Thyroid gland (tissue), 4 donors: Measurements from ENCODE around the gene RHBDL3. TPM values are rescaled to one million over a fixed set of nuclear protein-coding genes. Genes with fewer than 3 reads are reported as not detected.

ENCODE experiments used
- DNase-seq, 2 donors: peaks; one replicate each; pipeline ENCODE4 v3.0.0-alpha.2; 2019
- H3K27ac ChIP-seq, 3 donors: fragments of 200-600 bp; sonication (generic); 1 replicate in 2 of 3; 2 replicates in 1 of 3; pipeline ENCODE4 v1.5.1; 2016 to 2019; ENCODE audit warnings: mild to moderate bottlenecking in 1 of 3, moderate library complexity in 1 of 3
- H3K27me3 ChIP-seq: fragments of 200-600 bp; sonication (generic); one replicate; pipeline ENCODE4 v1.5.1; 2019
- H3K36me3 ChIP-seq, 2 donors: fragments of 200-600 bp; sonication (generic); one replicate each; pipeline ENCODE4 v1.5.1; 2016 to 2019
- H3K4me1 ChIP-seq, 2 donors: fragments of 200-600 bp; sonication (generic); one replicate each; pipeline ENCODE4 v1.5.1; 2017 to 2019
- H3K4me3 ChIP-seq, 3 donors: fragments of 200-600 bp; sonication (generic); replicated peaks in 1 of 3; 1 replicate in 2 of 3; 2 replicates in 1 of 3; pipeline ENCODE4 v1.5.1; 2016; ENCODE audit warnings: mild to moderate bottlenecking in 1 of 3
- H3K9me3 ChIP-seq: fragments of 200-600 bp; sonication (generic); one replicate; pipeline ENCODE4 v1.5.1; 2017
- CTCF ChIP-seq, 6 experiments: fragments of 200-600 bp in 3 of 6; fragments of 450-650 bp in 3 of 6; sonication (generic) in 3 of 6; IDR thresholded peaks; one replicate each; pipeline ENCODE4 v1.5.1; 2016 to 2019; ENCODE audit warnings: antibody characterized with exemption in 6 of 6, mild to moderate bottlenecking in 2 of 6, inconsistent platforms in 1 of 6, moderate library complexity in 1 of 6
- POLR2A ChIP-seq, 2 donors: fragments of 450-650 bp; IDR thresholded peaks; one replicate each; pipeline ENCODE4 v1.6.1; 2017; ENCODE audit warnings: antibody characterized with exemption in 2 of 2, mild to moderate bottlenecking in 2 of 2, moderate library complexity in 1 of 2
- WGBS, 2 donors: methylation state at CpG; one replicate each; pipeline ENCODE4 v1.1.5; 2017; 5-methylcytosine and 5-hydroxymethylcytosine counted together
- intact Hi-C: fragments of 100-400 bp; cut with DNase I; formaldehyde crosslinking; loops from one replicate; pipeline ENCODE4 v1.15.1; 2023
- total RNA-seq, 4 donors: library from RNA; depleted of rRNA; stranded (reverse); fragments of >200 nt; gene quantifications; one replicate each; pipeline ENCODE4 v1.2.3, GENCODE V29; 2016

RHBDL3 gene
- total RNA-seq, 4 donors from 2014 or later = 0.15 to 0.22 TPM; not detected in 2

GRCh38 chr17:32249475-32249874 lies 16.2 kb upstream of the RHBDL3 start:
- H3K4me1 ChIP-seq = no peaks in the 10 kb centered on the region
- WGBS, 2 donors = 88 to 89% methylated on average over 3 of the region's 3 CpGs
- H3K27me3 ChIP-seq = no peaks in the 10 kb centered on the region
- H3K36me3 ChIP-seq = no peaks in the 10 kb centered on the region
- no peak for DNase-seq
- H3K4me3 ChIP-seq = no peak overlapping the region
- H3K9me3 ChIP-seq = no peaks in the 10 kb centered on the region
- intact Hi-C loops = no loop called here
- no peak overlapping the region for H3K27ac ChIP-seq
- TF ChIP-seq POLR2A (IDR thresholded peaks at IDR 0.05) (no peak), CTCF (IDR thresholded peaks at IDR 0.05) (no peak)

GRCh38 chr17:32253117-32253611 lies 12.5 kb upstream of the RHBDL3 start:
- Histone ChIP-seq H3K36me3 (no peaks in the 10 kb centered on the region), H3K4me1 (no peaks in the 10 kb centered on the region), H3K9me3 (no peaks in the 10 kb centered on the region), H3K27me3 (no peaks in the 10 kb centered on the region), H3K27ac (no peak overlapping the region), H3K4me3 (no peak overlapping the region)
- DNase-seq = peak; percentile 76 to 77
- intact Hi-C loops = loop anchor here (2.0 kb wide), 1 partner anchor 68 kb away; no protein-coding TSS in a partner anchor
- WGBS, 2 donors = 64 to 66% methylated on average over 12 of the region's 12 CpGs
- peak; percentile 89 to 96 (median 92) for TF ChIP-seq CTCF (IDR thresholded peaks at IDR 0.05)
- TF ChIP-seq POLR2A (IDR thresholded peaks at IDR 0.05) = no peak

GRCh38 chr17:32256012-32256700 lies 9.5 kb upstream of the RHBDL3 start:
- intact Hi-C loops = no loop called here
- TF ChIP-seq CTCF (IDR thresholded peaks at IDR 0.05) (no peak), POLR2A (IDR thresholded peaks at IDR 0.05) (no peak)
- Histone ChIP-seq H3K36me3 (no peaks in the 10 kb centered on the region), H3K27ac (no peak overlapping the region), H3K27me3 (no peaks in the 10 kb centered on the region), H3K4me1 (no peaks in the 10 kb centered on the region), H3K4me3 (no peak overlapping the region), H3K9me3 (no peaks in the 10 kb centered on the region)
- no peak for DNase-seq
- WGBS, 2 donors = 63 to 69% methylated on average over 9 of the region's 9 CpGs

- TF ChIP-seq CTCF (IDR thresholded peaks at IDR 0.05) (no peak), POLR2A (IDR thresholded peaks at IDR 0.05) (no peak)
- H3K36me3 ChIP-seq = no peaks in the 10 kb centered on the region
- intact Hi-C loops = no loop called here
- H3K9me3 ChIP-seq = no peaks in the 10 kb centered on the region
- H3K27ac ChIP-seq = no peak overlapping the region
- DNase-seq = no peak
- 81 to 86% methylated on average over 9 of the region's 9 CpGs for WGBS, 2 donors
- no peaks in the 10 kb centered on the region for H3K27me3 ChIP-seq
- no peak overlapping the region for H3K4me3 ChIP-seq
- H3K4me1 ChIP-seq = no peaks in the 10 kb centered on the region
Observed at GRCh38 chr17:32256701-32257019, 9.0 kb upstream of the RHBDL3 start.

- Histone ChIP-seq H3K4me1 (no peaks in the 10 kb centered on the region), H3K27ac (no peak overlapping the region), H3K36me3 (no peaks in the 10 kb centered on the region), H3K27me3 (no peaks in the 10 kb centered on the region), H3K9me3 (no peaks in the 10 kb centered on the region), H3K4me3 (no peak overlapping the region)
- no peak for TF ChIP-seq POLR2A (IDR thresholded peaks at IDR 0.05)
- TF ChIP-seq CTCF (IDR thresholded peaks at IDR 0.05) = no peak
- intact Hi-C loops = no loop called here
- no peak for DNase-seq
- 74% methylated on average over 13 to 18 of the region's 18 CpGs for WGBS, 2 donors
Observed at GRCh38 chr17:32258383-32259140, 7.1 kb upstream of the RHBDL3 start.
